GM21723 (cell line): ENCODE measurements around the gene ABHD4.
A peak's percentile ranks its signal among the peaks of the same experiment; 100 is the strongest.
"Not testable (repeated sequence)": the region's sequence is repeated elsewhere in the genome, so short reads cannot be mapped to it uniquely, and the experiment has no call there.

Experiments
- ATAC-seq: cut with Tn5 transposase; IDR thresholded peaks from one replicate; pipeline ENCODE4 v1.9.1; 2021; ENCODE audit warnings: mild to moderate bottlenecking, moderate library complexity; ENCODE audit not compliant: unreplicated experiment

The ABHD4 gene

GRCh38 chr14:22561366-22561660 is 36.8 kb upstream of the ABHD4 start:
- no peak for ATAC-seq

- no peak for ATAC-seq
Measured at GRCh38 chr14:22561661-22562579, 36.2 kb upstream of the ABHD4 start.

GRCh38 chr14:22563987-22564386 is 34.1 kb upstream of the ABHD4 start:
- peak; percentile 33 for ATAC-seq

- ATAC-seq: no peak
Measured at GRCh38 chr14:22564463-22564862, 33.6 kb upstream of the ABHD4 start.

- ATAC-seq: peak; percentile 47
Measured at GRCh38 chr14:22565391-22565945, 32.6 kb upstream of the ABHD4 start.

GRCh38 chr14:22566266-22566665 is 31.8 kb upstream of the ABHD4 start:
- not testable (repeated sequence) for ATAC-seq

- ATAC-seq: no peak
Measured at GRCh38 chr14:22566845-22567244, 31.3 kb upstream of the ABHD4 start.

GRCh38 chr14:22567437-22567836 is 30.7 kb upstream of the ABHD4 start:
- ATAC-seq: no peak

GRCh38 chr14:22569106-22569736 is 28.9 kb upstream of the ABHD4 start:
- ATAC-seq: no peak

GRCh38 chr14:22569737-22570131 is 28.4 kb upstream of the ABHD4 start:
- ATAC-seq: no peak

GRCh38 chr14:22570132-22570949 is 27.8 kb upstream of the ABHD4 start:
- peak; percentile 69 for ATAC-seq

- ATAC-seq: no peak
Measured at GRCh38 chr14:22572562-22573058, 25.5 kb upstream of the ABHD4 start.

GRCh38 chr14:22573804-22574203 is 24.3 kb upstream of the ABHD4 start:
- ATAC-seq: no peak

GRCh38 chr14:22577334-22577908 is 20.7 kb upstream of the ABHD4 start:
- ATAC-seq: no peak

- ATAC-seq: no peak
Measured at GRCh38 chr14:22579236-22579635, 18.9 kb upstream of the ABHD4 start.

GRCh38 chr14:22579881-22580280 is 18.2 kb upstream of the ABHD4 start:
- ATAC-seq: no peak

- ATAC-seq: no peak
Measured at GRCh38 chr14:22580625-22581024, 17.5 kb upstream of the ABHD4 start.

GRCh38 chr14:22583994-22584393 is 14.1 kb upstream of the ABHD4 start:
- no peak for ATAC-seq

- no peak for ATAC-seq
Measured at GRCh38 chr14:22587247-22587646, 10.9 kb upstream of the ABHD4 start.

GRCh38 chr14:22587677-22588422 is 10.2 kb upstream of the ABHD4 start:
- not testable (repeated sequence) for ATAC-seq
